ENCODE measurements around the gene SMYD3.
"Not testable (repeated sequence)": the region's sequence is repeated elsewhere in the genome, so short reads cannot be mapped to it uniquely, and the experiment has no call there.

Gene SMYD3

GRCh38 chr1:246338546-246338945 is 168.5 kb downstream of the SMYD3 start:
- DNase-seq, result no peak

- no peak for DNase-seq
Measured at GRCh38 chr1:246338098-246338497, 169.0 kb downstream of the SMYD3 start.

- no peak for DNase-seq
Measured at GRCh38 chr1:246335151-246335550, 171.9 kb downstream of the SMYD3 start.

GRCh38 chr1:246333855-246334254 is 173.2 kb downstream of the SMYD3 start:
- no peak for DNase-seq

GRCh38 chr1:246332078-246332477 is 175.0 kb downstream of the SMYD3 start:
- DNase-seq, result no peak

GRCh38 chr1:246329900-246330299 is 177.2 kb downstream of the SMYD3 start:
- no peak for DNase-seq

GRCh38 chr1:246329292-246329691 is 177.8 kb downstream of the SMYD3 start:
- DNase-seq, result not testable (repeated sequence)

- no peak for DNase-seq
Measured at GRCh38 chr1:246324711-246325110, 182.4 kb downstream of the SMYD3 start.

GRCh38 chr1:246324033-246324432 is 183.0 kb downstream of the SMYD3 start:
- not testable (repeated sequence) for DNase-seq

GRCh38 chr1:246320286-246320685 is 186.8 kb downstream of the SMYD3 start:
- DNase-seq, result no peak

- no peak for DNase-seq
Measured at GRCh38 chr1:246319083-246319714, 187.9 kb downstream of the SMYD3 start.

GRCh38 chr1:246318622-246319021 is 188.5 kb downstream of the SMYD3 start:
- DNase-seq, result no peak

- no peak for DNase-seq
Measured at GRCh38 chr1:246318036-246318359, 189.1 kb downstream of the SMYD3 start.

GRCh38 chr1:246317332-246318035 is 189.6 kb downstream of the SMYD3 start:
- DNase-seq, result no peak

GRCh38 chr1:246311461-246311860 is 195.6 kb downstream of the SMYD3 start:
- no peak for DNase-seq

GRCh38 chr1:246309247-246309884 is 197.7 kb downstream of the SMYD3 start:
- DNase-seq, result no peak

- DNase-seq, result no peak
Measured at GRCh38 chr1:246308533-246309075, 198.5 kb downstream of the SMYD3 start.

GRCh38 chr1:246306415-246307037 is 200.6 kb downstream of the SMYD3 start:
- DNase-seq, result no peak

GRCh38 chr1:246304484-246305259 is 202.4 kb downstream of the SMYD3 start:
- DNase-seq, result no peak

GRCh38 chr1:246302711-246303317 is 204.3 kb downstream of the SMYD3 start:
- DNase-seq, result no peak

GRCh38 chr1:246302251-246302625 is 204.8 kb downstream of the SMYD3 start:
- DNase-seq, result no peak

GRCh38 chr1:246301553-246302250 is 205.4 kb downstream of the SMYD3 start:
- DNase-seq, result no peak

Data from CD4-positive, alpha-beta T cell treated with Interleukin-21 for 1 hour (primary cell).